Tongue (tissue), 2 donors: Measurements from ENCODE around the gene DCTN3. TPM values are rescaled to one million over a fixed set of nuclear protein-coding genes. Genes with fewer than 3 reads are reported as not detected.

ENCODE experiments used
- DNase-seq: peaks from one replicate; pipeline ENCODE4 v3.0.0-alpha.2; 2015
- total RNA-seq: library from RNA; depleted of rRNA; stranded (reverse); fragments of >200 nt; gene quantifications from one replicate; pipeline ENCODE4 v1.2.3, GENCODE V29; 2014

The DCTN3 gene
- total RNA-seq, 1 donor from 2014 or later: 90.7 TPM

GRCh38 chr9:34590381-34591247, 29.7 kb downstream of the DCTN3 start:
- DNase-seq: peak; percentile 34

DNA sequence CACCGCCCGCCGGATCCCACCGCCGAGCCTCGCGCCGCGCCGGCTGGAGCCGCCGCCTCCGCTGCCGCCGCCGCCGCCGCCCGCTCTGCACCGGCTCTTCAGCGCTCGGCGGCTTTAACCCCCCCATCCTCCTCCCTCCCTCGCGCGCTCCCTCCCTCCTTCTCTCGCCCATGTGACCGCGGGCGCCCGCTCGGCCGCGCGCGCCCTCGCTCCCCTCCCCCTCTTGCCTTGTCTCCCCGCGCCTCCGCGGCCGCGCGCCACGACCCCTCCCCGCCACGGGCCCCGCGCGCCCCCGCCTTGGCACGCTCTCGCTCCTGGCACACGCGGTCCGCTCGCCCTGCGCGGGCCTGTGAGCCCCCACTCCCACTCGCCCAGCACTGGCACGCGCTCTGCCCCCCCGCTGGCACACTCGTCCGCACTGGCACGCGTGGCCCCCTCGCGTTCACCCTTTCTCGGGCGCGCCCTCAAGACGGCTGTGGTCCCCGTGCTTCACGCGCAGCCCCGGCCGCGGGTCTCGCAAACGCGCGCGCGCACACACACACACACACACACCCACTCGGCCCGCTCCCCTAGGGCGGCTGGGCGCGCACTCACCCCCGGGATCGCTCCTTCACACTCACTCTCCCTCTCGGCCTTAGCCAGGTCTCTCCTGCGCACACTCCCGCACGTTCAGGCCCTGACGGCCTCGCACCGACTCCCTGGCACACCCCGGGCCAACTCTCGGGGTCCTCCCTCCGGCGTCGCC, 30.5 kb downstream of the DCTN3 start, which contains the start of gene CNTFR:
Gene CNTFR (minus strand): TSS at position 89 of the 745 bp plus-strand sequence. CDS start 20,743 bp downstream, outside the sequence.
- DNase-seq: peak; percentile 76

GRCh38 chr9:34588671-34589635, 31.3 kb downstream of the DCTN3 start:
- DNase-seq: peak; percentile 32

- DNase-seq: no peak
Measured at GRCh38 chr9:34587271-34587670, 33.0 kb downstream of the DCTN3 start.

DNA sequence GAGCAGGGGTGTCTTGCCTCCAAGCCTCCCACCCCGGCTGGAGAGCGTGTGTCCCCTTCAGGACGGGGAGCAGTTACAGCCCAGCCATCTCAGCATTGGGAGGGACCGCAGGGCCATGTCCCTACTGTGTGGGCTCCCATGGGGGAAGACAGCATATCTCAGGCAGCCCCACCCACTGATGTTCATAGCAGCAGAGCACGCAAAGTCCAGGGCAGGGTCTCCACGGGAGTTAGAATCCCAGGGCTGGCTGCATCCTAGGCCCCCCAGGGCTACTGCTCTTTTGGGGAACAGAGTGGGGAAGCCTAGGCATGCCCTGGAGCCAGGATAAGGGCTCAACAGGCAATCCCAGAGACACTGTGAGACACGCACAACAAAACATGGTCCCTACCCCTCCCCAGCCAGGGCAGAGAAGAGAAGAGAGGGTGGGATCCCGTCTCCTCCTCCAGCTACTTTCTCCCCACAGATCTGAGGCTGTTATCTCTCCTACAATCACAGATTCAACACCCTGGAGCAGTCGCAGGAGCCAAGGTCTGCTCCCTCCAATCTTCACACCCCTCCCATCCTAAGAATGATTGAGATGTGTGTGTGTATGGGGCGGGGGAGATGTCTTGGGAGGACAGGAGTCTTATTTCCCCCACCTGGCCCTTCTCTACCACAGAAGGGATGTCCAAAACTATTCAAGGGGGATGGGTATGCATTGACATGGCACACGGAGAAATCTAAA, 34.2 kb downstream of the DCTN3 start:
- no peak for DNase-seq

GRCh38 chr9:34584970-34585369, 35.3 kb downstream of the DCTN3 start:
- no peak for DNase-seq

GRCh38 chr9:34582787-34583186, 37.5 kb downstream of the DCTN3 start:
- DNase-seq: no peak

GRCh38 chr9:34581318-34581717, 39.0 kb downstream of the DCTN3 start:
- no peak for DNase-seq

GRCh38 chr9:34580358-34580757, 39.9 kb downstream of the DCTN3 start:
- DNase-seq: no peak

DNA sequence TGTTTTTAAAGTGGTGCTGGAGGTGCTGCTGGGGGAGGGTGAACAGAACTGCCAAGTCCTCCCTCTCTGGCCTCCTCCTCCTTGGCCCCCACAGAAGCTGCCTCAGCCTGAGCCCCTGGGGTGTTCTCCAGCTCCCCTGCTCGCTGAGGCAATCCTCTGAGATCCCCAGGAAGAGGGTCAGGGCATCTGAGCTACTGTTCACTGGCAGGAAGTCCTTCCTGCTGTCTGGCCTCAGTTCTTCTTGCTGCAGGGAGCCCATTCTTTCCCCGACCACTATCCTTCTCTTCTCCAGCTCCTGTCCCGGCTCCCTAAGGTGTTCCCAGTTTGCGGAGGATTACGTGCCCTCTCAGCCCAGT, 40.5 kb downstream of the DCTN3 start:
- DNase-seq: no peak

DNA sequence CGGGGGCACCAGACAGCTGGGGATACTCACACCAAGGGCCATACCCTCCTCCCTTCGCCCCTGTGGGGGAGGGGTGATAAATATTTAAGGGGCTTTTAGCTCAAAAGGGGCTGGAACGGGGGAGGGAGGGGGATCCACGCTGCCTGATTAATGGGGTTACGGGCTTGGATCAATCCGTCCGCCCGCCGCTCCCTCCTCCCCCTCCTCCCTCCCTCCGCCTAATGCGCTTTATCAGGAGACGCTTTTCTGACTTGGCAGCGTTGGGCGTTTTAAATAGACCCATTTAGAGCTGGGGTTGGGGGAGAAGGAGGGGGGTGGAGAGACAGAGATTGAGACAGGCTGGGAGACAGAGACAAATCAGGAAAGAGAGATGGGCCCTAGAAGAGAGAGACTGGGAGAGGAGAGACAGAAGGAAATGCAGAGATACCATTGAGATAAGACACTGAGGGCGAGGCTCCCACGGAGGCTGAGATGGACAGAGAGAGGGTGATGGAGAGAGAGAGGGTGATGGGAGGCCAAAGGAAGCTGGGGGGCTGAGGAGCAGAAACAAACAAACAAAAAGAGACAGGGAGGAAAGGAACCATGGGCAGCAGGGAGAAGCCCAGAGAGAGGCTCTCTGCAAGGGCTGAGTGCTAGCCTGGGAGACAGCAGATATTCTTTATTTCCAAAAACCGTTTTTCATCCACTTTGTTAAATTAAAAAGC, 41.0 kb downstream of the DCTN3 start:
- DNase-seq: no peak

- DNase-seq: peak; percentile 75
Measured at GRCh38 chr9:34578241-34579103, 41.8 kb downstream of the DCTN3 start.

DNA sequence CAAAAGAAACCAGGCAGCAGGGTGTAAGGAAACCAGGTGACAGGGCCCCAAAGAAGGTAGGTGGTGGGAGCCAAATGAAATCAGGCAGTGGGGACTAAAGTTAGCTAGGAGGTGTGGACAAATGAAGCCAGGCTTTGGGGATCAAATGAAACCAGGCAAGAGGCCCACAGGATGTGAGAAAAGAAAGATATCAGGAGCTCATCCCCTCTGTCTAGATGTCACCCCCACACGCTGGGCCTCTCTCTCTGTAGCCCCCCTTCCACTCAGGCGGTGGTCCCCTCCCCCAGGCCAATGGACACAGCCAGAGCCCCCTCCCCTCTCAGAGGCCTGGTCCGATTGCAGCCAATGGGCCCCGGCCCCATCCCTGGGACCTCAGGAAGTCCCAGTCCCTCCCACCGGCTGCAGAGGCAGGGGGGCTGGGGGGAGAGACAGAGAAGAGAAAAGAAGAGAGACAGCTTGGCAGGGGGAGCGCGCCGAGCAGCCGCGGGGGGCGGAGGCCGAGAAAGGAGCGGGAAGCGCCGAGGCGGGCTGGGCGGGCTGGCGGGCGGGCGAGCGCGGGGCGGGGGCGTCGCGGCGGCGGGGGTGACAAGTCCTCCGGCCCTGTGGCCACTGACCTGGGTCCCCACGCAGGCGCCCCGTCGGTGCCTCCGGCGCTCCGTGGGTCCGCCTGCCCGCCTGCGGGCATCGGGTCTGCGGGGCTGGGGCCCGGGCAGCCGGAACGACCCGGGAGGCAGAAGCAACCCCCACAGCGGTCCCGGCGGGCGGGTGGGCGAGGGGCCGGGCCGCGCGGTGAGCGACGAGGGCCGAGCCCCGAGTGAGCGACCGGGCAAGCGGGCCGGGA, 42.7 kb downstream of the DCTN3 start:
- DNase-seq: peak; percentile 90

DNA sequence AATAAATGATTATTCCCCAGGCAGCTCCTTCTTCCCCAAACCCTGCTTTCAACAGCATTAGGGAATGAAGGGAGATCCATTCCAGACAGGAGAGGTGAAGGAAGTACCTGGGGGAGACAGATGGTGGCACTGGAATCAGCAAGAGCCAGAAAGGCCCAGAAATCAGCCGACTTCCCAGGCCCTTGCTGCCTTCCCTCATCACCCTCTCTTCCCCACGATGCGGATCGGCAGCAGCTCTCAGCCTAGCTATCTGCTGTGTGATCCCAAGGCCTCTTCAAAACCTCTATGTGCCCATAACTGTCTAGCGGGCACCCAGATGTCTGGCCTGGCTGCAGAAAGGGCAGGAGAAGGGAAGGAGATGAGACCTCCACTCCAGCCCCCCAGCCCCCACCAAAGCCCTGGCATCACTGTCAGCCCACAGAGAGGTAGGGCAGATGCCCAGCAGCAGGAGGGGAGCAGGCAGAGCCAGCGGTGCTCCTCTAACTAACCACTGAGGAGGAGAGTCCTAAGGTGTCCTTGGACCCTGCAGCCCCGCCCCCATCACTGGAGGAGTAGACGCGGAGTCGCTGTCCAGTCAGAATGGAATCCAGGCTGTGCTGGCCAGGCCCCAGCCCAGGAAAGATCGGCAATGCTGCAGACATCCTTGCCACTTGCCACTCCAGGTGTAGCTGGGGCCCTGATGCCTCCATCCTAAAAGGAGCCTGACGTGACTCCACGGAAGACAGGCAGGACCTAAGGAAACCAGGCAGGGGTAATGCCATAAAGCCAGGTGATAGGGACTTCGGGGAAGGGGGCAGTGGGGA, 43.5 kb downstream of the DCTN3 start:
- DNase-seq: peak; percentile 55

- no peak for DNase-seq
Measured at GRCh38 chr9:34575862-34576596, 44.3 kb downstream of the DCTN3 start.

GRCh38 chr9:34575241-34575640, 45.1 kb downstream of the DCTN3 start:
- DNase-seq: no peak

GRCh38 chr9:34574571-34574970, 45.7 kb downstream of the DCTN3 start:
- DNase-seq: no peak
